ENCODE measurements around the gene SSH2.

DNA sequence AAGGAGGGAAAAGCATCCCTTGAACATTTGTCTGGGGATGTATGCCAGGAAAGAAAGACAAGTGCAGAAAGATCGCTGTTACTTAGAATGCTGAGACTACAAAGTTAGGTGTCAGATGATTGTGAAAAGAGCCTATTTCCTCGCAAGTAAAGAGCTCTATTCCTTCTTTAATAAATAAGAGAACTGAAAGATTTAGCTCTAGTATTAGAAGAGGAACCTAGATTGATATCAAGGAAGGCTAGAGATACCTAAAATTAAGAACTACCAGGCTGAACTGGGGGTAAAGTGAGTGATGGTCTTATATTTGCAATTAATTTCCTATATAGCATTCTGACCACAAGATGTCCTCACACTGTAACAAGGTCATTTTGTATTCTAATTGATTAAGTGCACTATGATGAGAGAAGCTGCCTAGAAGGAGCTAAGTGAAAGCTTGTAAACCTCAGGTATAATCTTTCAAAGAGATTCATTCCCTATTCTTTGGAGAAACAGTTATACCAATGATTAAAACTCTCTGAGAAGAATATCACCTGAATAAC, 62.3 kb downstream of the SSH2 start:
- TF ChIP-seq RAD21 (conservative IDR thresholded peaks at IDR 0.05) (no peak), TAF1 (IDR thresholded peaks at IDR 0.05; ENCODE audit: low read depth) (no peak)
- TF ChIP-seq, protein P1, sequence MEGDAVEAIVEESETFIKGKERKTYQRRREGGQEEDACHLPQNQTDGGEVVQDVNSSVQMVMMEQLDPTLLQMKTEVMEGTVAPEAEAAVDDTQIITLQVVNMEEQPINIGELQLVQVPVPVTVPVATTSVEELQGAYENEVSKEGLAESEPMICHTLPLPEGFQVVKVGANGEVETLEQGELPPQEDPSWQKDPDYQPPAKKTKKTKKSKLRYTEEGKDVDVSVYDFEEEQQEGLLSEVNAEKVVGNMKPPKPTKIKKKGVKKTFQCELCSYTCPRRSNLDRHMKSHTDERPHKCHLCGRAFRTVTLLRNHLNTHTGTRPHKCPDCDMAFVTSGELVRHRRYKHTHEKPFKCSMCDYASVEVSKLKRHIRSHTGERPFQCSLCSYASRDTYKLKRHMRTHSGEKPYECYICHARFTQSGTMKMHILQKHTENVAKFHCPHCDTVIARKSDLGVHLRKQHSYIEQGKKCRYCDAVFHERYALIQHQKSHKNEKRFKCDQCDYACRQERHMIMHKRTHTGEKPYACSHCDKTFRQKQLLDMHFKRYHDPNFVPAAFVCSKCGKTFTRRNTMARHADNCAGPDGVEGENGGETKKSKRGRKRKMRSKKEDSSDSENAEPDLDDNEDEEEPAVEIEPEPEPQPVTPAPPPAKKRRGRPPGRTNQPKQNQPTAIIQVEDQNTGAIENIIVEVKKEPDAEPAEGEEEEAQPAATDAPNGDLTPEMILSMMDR (IDR thresholded peaks at IDR 0.05; ENCODE audit: poor library complexity, severe bottlenecking) = no peak

All from neural cell (in vitro differentiated cells).